HEK293T (cell line): ENCODE results near the gene CCDC15.

Experiments
- CTCF ChIA-PET: fragments of 350-600 bp; formaldehyde crosslinking; extraction: SDS; loops from one replicate; lab custom pipeline; 2021; ENCODE audit warnings: antibody characterized with exemption, inconsistent platforms; lab: Yijun Ruan, JAX
- POLR2A ChIA-PET: fragments of 350-600 bp; formaldehyde crosslinking; extraction: SDS; loops from one replicate; lab custom pipeline; 2020; ENCODE audit warnings: antibody characterized with exemption, inconsistent platforms; lab: Yijun Ruan, JAX
- DNase-seq: peaks from one replicate; pipeline ENCODE4 v3.0.0; 2012; ENCODE audit warnings: mixed read lengths; ENCODE audit errors: extremely low spot score
- ARNT ChIP-seq: fragments of 450-650 bp; IDR thresholded peaks from 2 replicates; pipeline ENCODE4 v1.6.1; 2017; ENCODE audit warnings: mild to moderate bottlenecking
- BHLHE40 ChIP-seq: fragments of 450-650 bp; IDR thresholded peaks from 2 replicates; pipeline ENCODE4 v1.6.1; 2016; ENCODE audit warnings: mild to moderate bottlenecking, moderate library complexity, borderline replicate concordance
- CTBP1 ChIP-seq: fragments of 450-650 bp; IDR thresholded peaks from 2 replicates; pipeline ENCODE4 v1.6.1; 2016; ENCODE audit warnings: borderline replicate concordance
- ELF4 ChIP-seq: fragments of 450-650 bp; IDR thresholded peaks from 2 replicates; pipeline ENCODE4 v1.6.1; 2017; ENCODE audit warnings: antibody characterized with exemption
- FOXA1 ChIP-seq: fragments of 450-650 bp; IDR thresholded peaks from 2 replicates; pipeline ENCODE4 v1.6.1; 2016; ENCODE audit warnings: mild to moderate bottlenecking
- FOXK2 ChIP-seq: fragments of 450-650 bp; IDR thresholded peaks from 2 replicates; pipeline ENCODE4 v1.6.1; 2016; ENCODE audit warnings: mild to moderate bottlenecking
- FOXM1 ChIP-seq: fragments of 450-650 bp; IDR thresholded peaks from 2 replicates; pipeline ENCODE4 v1.6.1; 2017; ENCODE audit warnings: mild to moderate bottlenecking, borderline replicate concordance
- HDGF ChIP-seq: fragments of 450-650 bp; IDR thresholded peaks from 2 replicates; pipeline ENCODE4 v1.6.1; 2017; ENCODE audit warnings: antibody characterized with exemption, borderline replicate concordance
- L3MBTL2 ChIP-seq: fragments of 450-650 bp; conservative IDR thresholded peaks from 2 replicates; pipeline ENCODE4 v1.6.1; 2016; ENCODE audit warnings: mild to moderate bottlenecking
- LEF1 ChIP-seq: fragments of 450-650 bp; IDR thresholded peaks from 2 replicates; pipeline ENCODE4 v1.6.1; 2017; ENCODE audit warnings: mild to moderate bottlenecking, borderline replicate concordance
- NFRKB ChIP-seq: fragments of 450-650 bp; IDR thresholded peaks from 2 replicates; pipeline ENCODE4 v1.6.1; 2016; ENCODE audit warnings: mild to moderate bottlenecking, moderate library complexity
- PKNOX1 ChIP-seq: fragments of 450-650 bp; IDR thresholded peaks from 2 replicates; pipeline ENCODE4 v1.6.1; 2016
- SP1 ChIP-seq: fragments of 450-650 bp; IDR thresholded peaks from 2 replicates; pipeline ENCODE4 v1.6.1; 2017
- SUZ12 ChIP-seq: fragments of 450-650 bp; IDR thresholded peaks from 2 replicates; pipeline ENCODE4 v1.6.1; 2016; ENCODE audit warnings: mild to moderate bottlenecking
- TARDBP ChIP-seq: fragments of 450-650 bp; IDR thresholded peaks from 2 replicates; pipeline ENCODE4 v1.6.1; 2016
- ZNF384 ChIP-seq: fragments of 450-650 bp; IDR thresholded peaks from 2 replicates; pipeline ENCODE4 v1.6.1; 2016

CCDC15 gene

GRCh38 chr11:124945826-124946225 lies 8.2 kb upstream of the CCDC15 start:
- no peak for DNase-seq
- ChIA-PET CTCF (no interaction called here), POLR2A (no interaction called here)
- TF ChIP-seq NFRKB (no peak), SP1 (no peak), ZNF384 (no peak), ELF4 (no peak), ARNT (no peak), PKNOX1 (no peak), HDGF (no peak), L3MBTL2 (no peak), SUZ12 (no peak), LEF1 (no peak)

GRCh38 chr11:124946735-124947141 lies 7.3 kb upstream of the CCDC15 start:
- ChIA-PET POLR2A (no interaction called here), CTCF (no interaction called here)
- TF ChIP-seq ARNT: no peak
- no peak for TF ChIP-seq SP1
- TF ChIP-seq SUZ12: no peak
- TF ChIP-seq NFRKB: no peak
- TF ChIP-seq BHLHE40: no peak
- no peak for TF ChIP-seq FOXA1
- no peak for TF ChIP-seq FOXM1
- TF ChIP-seq TARDBP: no peak
- TF ChIP-seq LEF1: no peak
- no peak for TF ChIP-seq HDGF
- TF ChIP-seq CTBP1: no peak
- TF ChIP-seq FOXK2: no peak
- TF ChIP-seq ELF4: no peak
- no peak for TF ChIP-seq ZNF384
- TF ChIP-seq PKNOX1: no peak
- DNase-seq: no peak

GRCh38 chr11:124950601-124951330 lies 3.2 kb upstream of the CCDC15 start:
- ChIA-PET POLR2A (interaction anchor here (0.9 kb wide), 1 partner anchor 9 kb away, joined by 3 read pairs; no protein-coding TSS in a partner anchor), CTCF (no interaction called here)
- TF ChIP-seq L3MBTL2 (no peak), TARDBP (no peak), CTBP1 (no peak), FOXK2 (no peak), FOXM1 (no peak), SUZ12 (no peak), ZNF384 (no peak), ARNT (no peak), FOXA1 (no peak), BHLHE40 (no peak), HDGF (no peak), PKNOX1 (no peak), SP1 (no peak), LEF1 (no peak), NFRKB (no peak)
- DNase-seq: no peak

GRCh38 chr11:124951341-124951740 lies 2.7 kb upstream of the CCDC15 start:
- TF ChIP-seq SP1 (no peak), CTBP1 (no peak), TARDBP (no peak), PKNOX1 (no peak), NFRKB (no peak), SUZ12 (no peak), FOXK2 (no peak), FOXA1 (no peak), LEF1 (no peak), BHLHE40 (no peak), ARNT (no peak), L3MBTL2 (no peak), ELF4 (no peak)
- DNase-seq: no peak
- CTCF ChIA-PET: no interaction called here
- POLR2A ChIA-PET: interaction anchor here (0.9 kb wide), 1 partner anchor 10 kb away, joined by 3 read pairs; no protein-coding TSS in a partner anchor

- no peak for DNase-seq
- TF ChIP-seq LEF1: no peak
- no peak for TF ChIP-seq FOXM1
- TF ChIP-seq ARNT: no peak
- TF ChIP-seq PKNOX1: no peak
- no peak for TF ChIP-seq SUZ12
- ChIA-PET POLR2A (interaction anchor here (1.3 to 3.0 kb wide), 8 partner anchors 11 to 115 kb away, joined by 4 to 23 read pairs (median 11); partner anchors contain the start of gene HEPACAM), CTCF (no interaction called here)
Observed at GRCh38 chr11:124954590-124954955, 571 bp downstream of the CCDC15 start.
